Body of pancreas (tissue), 4 donors: ENCODE data around the gene SLC36A3. TPM values are rescaled to one million over a fixed set of nuclear protein-coding genes. Genes with fewer than 3 reads are reported as not detected.

Experiments used
- ATAC-seq: fragments of 150-250 bp; one replicate; pipeline ENCODE4 v1.9.1; 2016
- DNase-seq, 4 donors: peaks; one replicate each; pipeline ENCODE4 v3.0.0-alpha.2; 2019
- H3K27ac ChIP-seq, 4 donors: fragments of 200-600 bp; sonication (generic); 1 replicate in 3 of 4; 2 replicates in 1 of 4; pipeline versions ENCODE4 v1.5.1 to v1.6.1; 2016 to 2019; ENCODE audit warnings: mild to moderate bottlenecking in 1 of 4, mixed read lengths in 1 of 4, moderate library complexity in 1 of 4
- H3K27me3 ChIP-seq, 2 donors: fragments of 200-600 bp; sonication (generic); one replicate each; pipeline ENCODE4 v1.6.0; 2016; ENCODE audit warnings: mild to moderate bottlenecking in 1 of 2
- H3K36me3 ChIP-seq, 2 donors: fragments of 200-600 bp; sonication (generic); replicated peaks in 1 of 2; 2 replicates each; pipeline ENCODE4 v1.5.1; 2016; ENCODE audit warnings: low read depth in 2 of 2; ENCODE audit not compliant: insufficient read depth in 1 of 2
- H3K4me1 ChIP-seq: fragments of 200-600 bp; sonication (generic); one replicate; pipeline ENCODE4 v1.6.0; 2016
- H3K4me3 ChIP-seq, 2 donors: fragments of 200-600 bp; sonication (generic); 1 replicate in 1 of 2; 2 replicates in 1 of 2; pipeline ENCODE4 v1.5.1; 2016 to 2019
- H3K9me3 ChIP-seq, 3 donors: fragments of 200-600 bp; sonication (generic); 1 replicate in 2 of 3; 2 replicates in 1 of 3; pipeline ENCODE4 v1.5.1; 2016
- CTCF ChIP-seq, 7 experiments: fragments of 450-650 bp in 4 of 7; fragments of 200-600 bp in 3 of 7; sonication (generic) in 3 of 7; IDR thresholded peaks; one replicate each; pipeline ENCODE4 v1.5.1; 2016 to 2019; ENCODE audit warnings: antibody characterized with exemption in 7 of 7
- POLR2A ChIP-seq, 3 donors: fragments of 450-650 bp; IDR thresholded peaks; one replicate each; pipeline ENCODE4 v1.6.1; 2016; ENCODE audit warnings: antibody characterized with exemption in 3 of 3, mild to moderate bottlenecking in 2 of 3
- WGBS, 2 donors: methylation state at CpG; one replicate each; pipeline ENCODE4 v1.1.5; 2017; 5-methylcytosine and 5-hydroxymethylcytosine counted together
- intact Hi-C: fragments of 100-400 bp; cut with DNase I; formaldehyde crosslinking; loops from one replicate; pipeline ENCODE4 v1.15.1; 2023
- total RNA-seq, 2 donors: library from RNA; depleted of rRNA; stranded (reverse); fragments of >200 nt; gene quantifications; one replicate each; pipeline ENCODE4 v1.1.0, GENCODE V29; 2016

SLC36A3 gene
- total RNA-seq, 2 donors from 2014 or later, result not detected

GRCh38 chr5:151328734-151329133 is 25.2 kb upstream of the SLC36A3 start:
- H3K9me3 ChIP-seq, result no peaks in the 10 kb centered on the region
- no peak overlapping the region for H3K4me3 ChIP-seq
- H3K27me3 ChIP-seq, result no peaks in the 10 kb centered on the region
- TF ChIP-seq CTCF (IDR thresholded peaks at IDR 0.05), result no peak
- TF ChIP-seq POLR2A (IDR thresholded peaks at IDR 0.05), result no peak
- intact Hi-C loops, result no loop called here
- no peak overlapping the region for H3K27ac ChIP-seq
- WGBS, 2 donors, result 84 to 86% methylated on average over 4 of the region's 4 CpGs
- no peaks in the 10 kb centered on the region for H3K4me1 ChIP-seq
- no peak for ATAC-seq
- DNase-seq, result no peak
- no peaks in the 10 kb centered on the region for H3K36me3 ChIP-seq

GRCh38 chr5:151327585-151327984 is 24.0 kb upstream of the SLC36A3 start:
- no peaks in the 10 kb centered on the region for H3K36me3 ChIP-seq
- H3K4me3 ChIP-seq, result no peak overlapping the region
- H3K4me1 ChIP-seq, result no peaks in the 10 kb centered on the region
- intact Hi-C loops, result no loop called here
- DNase-seq (no peak), ATAC-seq (no peak)
- H3K27me3 ChIP-seq, result no peaks in the 10 kb centered on the region
- TF ChIP-seq CTCF (IDR thresholded peaks at IDR 0.05), result no peak
- no peak for TF ChIP-seq POLR2A (IDR thresholded peaks at IDR 0.05)
- H3K27ac ChIP-seq, result no peak overlapping the region
- 27 to 34% methylated on average over 2 of the region's 2 CpGs for WGBS, 2 donors
- H3K9me3 ChIP-seq, result no peaks in the 10 kb centered on the region

GRCh38 chr5:151326266-151326665 is 22.7 kb upstream of the SLC36A3 start:
- intact Hi-C loops, result no loop called here

GRCh38 chr5:151320481-151320880 is 16.9 kb upstream of the SLC36A3 start:
- H3K36me3 ChIP-seq, result no peaks in the 10 kb centered on the region
- no peaks in the 10 kb centered on the region for H3K9me3 ChIP-seq
- TF ChIP-seq POLR2A (IDR thresholded peaks at IDR 0.05), result no peak
- no peak for TF ChIP-seq CTCF (IDR thresholded peaks at IDR 0.05)
- no peak overlapping the region for H3K27ac ChIP-seq
- no peaks in the 10 kb centered on the region for H3K4me1 ChIP-seq
- H3K4me3 ChIP-seq, result no peak overlapping the region
- no peak for ATAC-seq
- no peak for DNase-seq
- intact Hi-C loops, result no loop called here
- no peaks in the 10 kb centered on the region for H3K27me3 ChIP-seq
- WGBS, 2 donors, result 77 to 88% methylated on average over 4 of the region's 4 CpGs

More at GRCh38 chr5:151326266-151326665, 22.7 kb upstream of the SLC36A3 start:
- Histone ChIP-seq H3K9me3 (no peaks in the 10 kb centered on the region), H3K4me1 (no peaks in the 10 kb centered on the region), H3K36me3 (no peaks in the 10 kb centered on the region), H3K27ac (no peak overlapping the region), H3K4me3 (no peak overlapping the region), H3K27me3 (no peaks in the 10 kb centered on the region)
- DNase-seq (no peak), ATAC-seq (no peak)
- TF ChIP-seq CTCF (IDR thresholded peaks at IDR 0.05) (no peak), POLR2A (IDR thresholded peaks at IDR 0.05) (no peak)
- WGBS, 2 donors, result 90 to 93% methylated on average over 3 of the region's 3 CpGs

- ATAC-seq (no peak), DNase-seq (peak in 2 of 4 donors; percentile 18 to 30)
- Histone ChIP-seq H3K27me3 (no peaks in the 10 kb centered on the region), H3K36me3 (no peaks in the 10 kb centered on the region), H3K4me1 (no peaks in the 10 kb centered on the region), H3K27ac (no peak overlapping the region), H3K9me3 (no peaks in the 10 kb centered on the region), H3K4me3 (no peak overlapping the region)
- TF ChIP-seq CTCF (IDR thresholded peaks at IDR 0.05), result no peak
- TF ChIP-seq POLR2A (IDR thresholded peaks at IDR 0.05), result no peak
- 28 to 43% methylated on average over 2 of the region's 2 CpGs for WGBS, 2 donors
- intact Hi-C loops, result no loop called here
These were observed 15.5 kb upstream of the SLC36A3 start for GRCh38 chr5:151318850-151319732.
